CD4-positive, alpha-beta T cell treated with Interleukin-2 at 100 ng/mL for 4 hours (primary cell): Measurements from ENCODE around the gene CDC6.
A peak's percentile ranks its signal among the peaks of the same experiment; 100 is the strongest.

Source experiments
- DNase-seq: peaks from one replicate; pipeline ENCODE4 v3.0.0-alpha.2; 2020; ENCODE audit warnings: low spot score

The CDC6 gene

DNA sequence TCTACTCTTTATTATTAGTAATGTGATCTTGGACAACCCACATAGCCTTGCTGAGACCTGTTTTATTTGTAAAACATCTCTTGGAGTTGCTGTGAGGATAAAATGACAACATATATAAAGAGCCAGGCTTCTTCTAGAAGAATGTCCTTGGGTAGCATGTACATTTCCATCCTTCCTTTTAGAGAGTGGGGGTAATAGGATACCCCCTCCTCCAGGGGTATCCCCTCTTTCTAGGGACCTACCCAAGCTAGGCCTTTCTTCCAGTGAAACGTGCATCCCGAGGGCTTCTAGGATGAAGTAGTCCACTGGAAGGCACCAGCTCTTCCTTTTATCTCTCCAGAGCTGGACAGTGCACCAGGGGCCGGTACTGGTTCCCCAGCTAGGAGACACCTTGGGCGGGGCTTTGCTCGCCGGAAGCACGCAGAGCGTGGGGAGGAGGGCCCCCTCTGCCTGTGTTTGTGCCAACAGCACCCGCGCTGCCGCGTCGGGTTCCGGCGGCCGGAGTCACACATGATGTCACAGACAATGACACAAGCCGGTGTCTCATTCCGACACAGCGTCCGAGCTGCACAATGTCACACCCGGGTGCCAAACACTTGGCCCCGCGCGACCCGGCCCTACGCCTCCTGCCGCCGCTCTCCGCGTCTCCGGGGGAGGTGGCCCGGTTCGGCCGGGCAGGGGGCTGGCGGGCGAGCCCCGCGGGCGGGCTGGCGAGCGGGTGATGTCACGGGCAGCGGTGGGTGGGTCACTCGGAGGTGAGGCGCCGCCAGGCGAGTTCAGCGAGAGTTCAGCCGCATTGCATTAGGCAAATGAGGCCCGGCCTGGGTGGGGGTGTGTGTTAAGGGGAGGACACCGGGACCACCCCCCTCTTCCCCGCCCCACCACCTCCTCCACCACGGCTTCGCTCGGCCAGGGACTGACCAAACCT, 53.5 kb downstream of the CDC6 start:
- peak; percentile 86 for DNase-seq

GRCh38 chr17:40341808-40342503, 54.3 kb downstream of the CDC6 start:
- DNase-seq: no peak

DNA sequence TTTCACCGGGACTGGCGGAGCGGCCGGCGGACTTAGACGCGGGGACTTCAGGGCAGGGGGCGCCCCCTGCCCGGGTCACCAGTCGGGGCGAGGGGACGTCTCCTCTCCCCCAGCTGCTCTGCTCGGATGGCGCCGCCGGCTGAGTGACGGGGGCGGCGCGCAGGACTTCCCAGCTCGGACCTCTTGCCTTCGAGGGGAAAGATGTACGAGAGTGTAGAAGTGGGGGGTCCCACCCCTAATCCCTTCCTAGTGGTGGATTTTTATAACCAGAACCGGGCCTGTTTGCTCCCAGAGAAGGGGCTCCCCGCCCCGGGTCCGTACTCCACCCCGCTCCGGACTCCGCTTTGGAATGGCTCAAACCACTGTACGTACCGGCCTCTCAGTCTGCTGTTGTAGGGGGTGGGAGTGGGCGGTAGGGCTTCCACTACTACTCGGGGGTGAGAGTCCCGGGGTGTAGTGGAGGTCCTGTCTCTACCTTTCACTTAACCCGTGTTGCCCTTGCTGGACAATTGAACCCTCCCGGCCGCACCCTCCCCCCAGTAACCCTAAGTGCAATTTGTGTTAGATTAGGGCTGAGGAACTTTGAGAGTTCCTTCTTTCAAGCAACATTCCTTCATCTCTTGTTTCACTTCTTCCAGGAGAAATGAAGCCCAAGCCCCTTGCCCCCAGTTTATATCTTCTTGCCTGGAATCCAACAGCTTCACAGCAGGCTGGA, 55.0 kb downstream of the CDC6 start:
- no peak for DNase-seq

- no peak for DNase-seq
Measured at GRCh38 chr17:40343219-40344119, 55.8 kb downstream of the CDC6 start.

- no peak for DNase-seq
Measured at GRCh38 chr17:40344421-40345160, 56.9 kb downstream of the CDC6 start.

GRCh38 chr17:40345161-40345993, 57.7 kb downstream of the CDC6 start:
- no peak for DNase-seq

- DNase-seq: no peak
Measured at GRCh38 chr17:40345994-40346764, 58.5 kb downstream of the CDC6 start.

DNA sequence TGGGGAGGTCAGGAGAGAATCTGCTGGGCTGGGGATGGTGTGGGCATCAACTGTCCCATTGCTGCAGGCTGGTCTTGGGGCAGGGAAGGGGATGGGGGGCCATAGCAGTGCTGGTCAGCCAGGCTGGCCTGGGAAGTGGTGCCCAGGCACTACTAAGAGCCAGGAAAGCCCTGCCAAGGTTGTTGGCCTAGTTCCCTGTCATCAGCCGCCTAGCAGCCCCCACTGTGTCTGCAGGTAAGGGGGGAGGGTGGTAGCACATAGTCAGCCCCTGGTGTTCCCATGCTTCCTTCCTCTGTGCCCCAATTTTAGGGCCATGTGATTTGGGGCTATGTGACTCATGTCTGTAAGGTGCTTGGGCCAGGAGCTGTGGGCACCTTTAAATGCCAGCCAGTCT, 59.1 kb downstream of the CDC6 start:
- peak; percentile 37 for DNase-seq

DNA sequence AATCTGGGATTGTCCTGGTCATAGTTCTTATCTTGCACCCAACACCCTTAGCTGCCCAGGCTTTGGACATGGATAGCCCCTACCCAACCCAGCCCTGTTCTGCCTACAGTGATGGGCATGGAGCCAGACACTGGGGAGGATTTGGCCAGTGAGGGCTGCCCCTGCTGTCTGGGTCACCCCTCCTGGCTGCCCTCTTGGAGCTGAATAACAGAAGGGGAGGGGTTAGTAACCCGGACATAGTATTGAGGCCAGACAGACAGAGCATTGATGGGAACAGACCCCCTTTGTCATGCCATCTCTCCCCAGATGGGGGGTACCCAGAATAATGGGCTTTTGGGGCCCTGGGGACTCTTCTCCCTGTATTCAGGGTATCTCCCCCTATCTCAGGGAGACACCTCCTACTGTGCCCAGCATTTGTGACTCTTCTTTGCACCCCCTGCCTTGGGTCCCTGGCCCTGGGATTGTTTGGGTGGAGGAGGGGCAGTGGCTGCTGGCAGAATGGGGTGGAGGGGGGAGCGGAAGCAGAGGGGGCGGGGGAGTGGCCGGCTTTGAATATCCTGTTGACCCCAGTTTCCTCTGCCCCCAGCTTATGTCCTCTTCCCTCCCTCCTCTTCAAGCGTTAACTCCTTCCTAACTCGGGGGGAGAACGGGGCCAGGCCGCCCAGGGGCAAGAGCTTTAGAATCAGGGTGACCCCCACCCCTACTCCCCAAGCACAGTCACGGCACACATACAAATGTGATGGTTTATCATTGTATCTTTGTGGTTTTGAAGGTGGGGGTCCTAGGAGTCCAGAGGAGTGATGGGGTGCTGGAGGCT, 59.8 kb downstream of the CDC6 start:
- no peak for DNase-seq

GRCh38 chr17:40348136-40348504, 60.4 kb downstream of the CDC6 start:
- no peak for DNase-seq

DNA sequence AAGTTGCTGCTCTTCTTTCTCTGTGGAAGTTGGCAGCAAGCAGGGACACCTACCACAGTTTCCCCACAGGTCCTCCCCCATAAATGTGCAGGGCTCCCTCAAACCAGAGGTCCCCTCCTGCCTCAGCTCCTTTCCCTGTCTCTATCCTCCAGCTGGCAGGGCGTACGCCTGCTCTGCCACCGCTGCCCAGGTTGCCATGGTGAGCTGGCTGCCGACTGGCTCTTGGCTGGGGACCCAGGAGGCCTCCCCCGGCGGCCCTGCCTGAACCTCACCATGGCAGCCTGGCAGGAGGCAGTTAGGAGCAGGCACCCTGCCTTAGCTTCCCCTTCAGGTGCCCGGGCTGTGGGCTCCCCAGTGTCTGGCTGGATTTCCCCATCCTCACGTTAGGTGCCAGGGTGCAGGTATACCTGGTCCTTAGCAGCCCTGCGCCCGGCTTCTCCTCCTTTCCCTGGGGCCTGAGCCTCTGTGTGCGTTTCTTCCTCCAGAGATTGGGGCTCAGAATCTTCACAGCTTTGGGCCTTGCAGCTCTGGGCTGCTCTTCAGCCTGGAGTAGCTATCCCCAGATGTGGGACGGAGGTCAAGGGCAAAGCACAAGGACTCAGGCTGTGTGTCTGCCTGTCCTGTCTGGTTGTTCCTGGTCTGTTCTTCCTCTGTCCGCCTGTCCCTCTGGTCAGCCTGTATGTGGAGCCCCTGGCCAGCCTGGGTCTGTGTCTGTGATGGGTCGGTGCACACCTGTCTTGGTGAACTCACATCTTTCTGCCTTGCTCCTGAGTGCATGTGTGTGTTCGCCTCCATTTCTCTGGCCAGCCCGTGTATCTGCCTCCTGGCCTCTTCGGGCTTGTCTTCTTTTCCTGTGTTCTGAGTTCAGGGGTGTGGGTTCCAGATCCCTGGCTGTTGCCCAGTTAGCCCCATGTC, 61.1 kb downstream of the CDC6 start:
- no peak for DNase-seq

GRCh38 chr17:40349477-40349894, 61.8 kb downstream of the CDC6 start:
- DNase-seq: no peak

DNA sequence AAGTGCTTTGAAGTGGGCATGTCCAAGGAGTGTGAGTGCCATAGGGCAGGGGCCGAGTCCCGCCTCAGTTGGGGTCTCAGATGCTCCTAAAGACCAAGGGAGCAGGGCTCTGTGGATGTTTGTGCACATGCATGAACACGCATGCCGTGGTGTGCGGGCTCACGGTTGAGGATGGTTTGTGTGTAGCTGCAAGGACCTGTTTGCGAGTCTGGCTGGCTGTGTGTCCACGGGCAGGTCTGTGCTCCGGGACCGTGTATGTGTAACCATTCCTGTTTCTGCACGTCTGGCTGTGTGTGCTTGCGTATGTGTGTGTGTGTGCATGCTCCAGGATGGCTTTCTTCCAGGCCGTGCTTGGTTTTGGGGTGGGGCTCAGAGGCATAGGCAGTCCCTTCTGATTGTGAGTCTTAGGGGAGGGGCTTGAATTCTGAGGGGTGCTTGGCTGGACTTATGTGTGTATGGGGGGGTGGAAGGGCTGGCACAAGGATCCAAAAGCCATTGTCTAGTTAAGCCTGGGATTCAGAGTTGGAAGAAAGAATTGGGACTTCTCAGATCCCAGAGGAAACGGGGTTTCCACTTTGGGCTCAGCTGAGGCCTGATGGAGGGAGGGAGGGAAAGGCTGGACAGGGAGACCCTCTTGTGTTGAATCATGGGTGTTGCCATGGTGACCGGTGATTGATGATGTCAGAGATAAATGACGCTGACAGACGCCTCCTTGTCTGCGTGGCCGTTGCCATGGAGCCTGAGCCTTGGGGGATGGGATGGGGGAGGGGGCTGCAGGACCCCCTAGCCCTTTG, 62.4 kb downstream of the CDC6 start:
- DNase-seq: no peak

- DNase-seq: no peak
Measured at GRCh38 chr17:40350689-40351358, 63.1 kb downstream of the CDC6 start.

- no peak for DNase-seq
Measured at GRCh38 chr17:40351359-40352236, 63.9 kb downstream of the CDC6 start.
